GM12891 (cell line): Measurements from ENCODE around the gene AFF3.

Experiments used
- POLR2A ChIP-seq: IDR thresholded peaks from 2 replicates; pipeline ENCODE4 v1.6.1; 2011; ENCODE audit warnings: low read depth, low read length, control low read depth
- POLR2AphosphoS5 ChIP-seq: IDR thresholded peaks from 2 replicates; pipeline ENCODE4 v1.6.1; 2011; ENCODE audit warnings: low read depth, low read length, control low read depth
- POU2F2 ChIP-seq: IDR thresholded peaks from 2 replicates; pipeline ENCODE4 v1.6.1; 2011; ENCODE audit warnings: low read depth, mild to moderate bottlenecking, control low read depth, low read length, moderate library complexity
- SPI1 ChIP-seq: IDR thresholded peaks from 2 replicates; pipeline ENCODE4 v1.6.1; 2011; ENCODE audit warnings: low read depth, low read length, control low read depth
- TAF1 ChIP-seq: IDR thresholded peaks from 2 replicates; pipeline ENCODE4 v1.6.1; 2011; ENCODE audit warnings: low read depth, low read length, control low read depth

GRCh38 chr2:100179806-100180205 is 37.4 kb upstream of the AFF3 start:
- TF ChIP-seq POLR2A (no peak), POLR2AphosphoS5 (no peak), TAF1 (no peak), SPI1 (no peak), POU2F2 (no peak)
